Cerebellar cortex (tissue), 1 donor: ENCODE data around the gene TFAP2C.
"Not testable (repeated sequence)": the region's sequence is repeated elsewhere in the genome, so short reads cannot be mapped to it uniquely, and the experiment has no call there.

Experiments used
- DNase-seq: peaks from one replicate; pipeline ENCODE4 v3.0.0-alpha.2; 2015; ENCODE audit warnings: low spot score

The TFAP2C gene

DNA sequence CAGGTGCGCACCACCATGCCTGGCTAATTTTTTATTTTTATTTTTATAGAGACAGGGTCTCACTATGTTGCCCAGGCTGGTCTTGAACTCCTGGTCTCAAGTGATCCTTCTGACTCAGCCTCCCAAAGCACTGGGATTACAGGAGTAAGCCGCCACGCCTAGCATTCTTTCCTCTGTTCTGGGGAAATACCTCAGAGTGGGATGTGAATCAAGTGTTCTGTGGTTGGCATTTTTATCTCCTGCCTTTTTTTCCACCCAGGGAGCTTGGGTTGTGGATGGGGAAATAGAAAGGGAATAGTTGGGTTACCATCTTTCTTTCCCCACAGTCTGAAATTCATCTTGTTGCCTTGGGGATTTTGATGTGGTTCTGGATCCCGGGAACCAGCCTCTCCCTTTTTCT, 24.1 kb downstream of the TFAP2C start:
- DNase-seq: no peak

DNA sequence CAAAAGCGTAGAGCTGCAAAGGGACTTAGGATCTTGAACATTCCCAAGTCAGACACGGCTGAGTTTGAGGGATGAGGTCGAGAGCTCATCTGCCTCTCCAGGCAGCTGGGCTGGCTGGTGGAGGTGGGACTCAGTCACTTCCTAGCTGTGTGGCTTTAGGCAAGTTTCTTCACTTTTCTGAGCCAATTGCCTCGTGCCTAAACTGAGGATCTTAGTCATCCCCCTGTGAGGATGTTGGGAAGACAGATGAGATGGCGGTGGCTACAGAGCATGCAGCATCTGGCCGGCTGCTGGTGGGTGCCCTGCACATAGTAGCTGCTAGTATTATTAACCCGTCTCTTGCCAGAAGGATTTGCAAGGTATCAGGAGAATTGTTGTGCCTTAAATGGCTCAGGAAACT, 27.5 kb downstream of the TFAP2C start:
- DNase-seq: no peak

DNA sequence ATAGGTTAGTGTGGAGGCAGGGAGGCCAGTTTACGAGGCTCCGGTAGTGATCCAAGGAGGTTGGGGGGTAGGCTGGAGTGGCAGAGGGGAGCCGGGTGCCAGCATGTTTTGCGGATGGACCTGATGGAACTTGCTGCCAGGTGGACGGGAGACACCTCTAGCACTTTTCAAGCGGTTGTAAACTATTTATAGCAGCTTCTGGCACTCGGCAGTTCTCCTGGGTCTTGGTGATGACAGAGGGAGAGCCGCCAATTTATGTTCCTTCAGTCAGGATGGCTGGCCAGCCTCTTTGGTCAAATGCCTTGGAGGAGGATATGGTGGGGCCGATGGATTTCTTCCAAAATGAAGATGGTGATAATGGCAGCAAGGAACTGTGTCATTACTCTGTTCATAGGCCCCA, 28.8 kb downstream of the TFAP2C start:
- peak; percentile 2 for DNase-seq

DNA sequence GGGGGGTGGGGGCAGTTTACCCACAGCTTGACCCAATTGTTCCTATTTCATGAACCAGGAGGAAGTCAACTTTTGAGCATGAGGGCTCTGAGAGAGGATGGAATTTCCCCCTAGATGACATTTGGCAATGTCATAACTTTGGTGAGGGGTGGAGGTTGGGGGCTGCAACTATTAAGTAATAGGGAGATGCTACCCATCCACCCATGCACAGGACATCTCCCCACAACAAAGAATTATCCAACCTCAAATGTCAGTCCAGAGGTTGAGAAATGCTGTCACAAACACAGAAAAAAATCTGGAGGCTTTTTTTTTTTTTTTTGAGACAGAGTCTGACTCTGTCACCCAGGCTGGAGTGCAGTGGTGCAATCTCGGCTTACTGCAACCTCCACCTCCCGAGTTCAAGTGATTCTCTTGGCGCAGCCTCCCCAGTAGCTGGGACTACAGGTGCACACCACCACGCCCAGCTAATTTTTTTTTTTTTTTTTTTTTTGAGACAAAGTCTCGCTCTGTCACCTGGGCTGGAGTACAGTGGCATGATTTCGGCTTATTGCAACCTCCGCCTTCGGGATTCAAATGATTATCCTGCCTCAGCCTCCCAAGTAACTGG, 29.3 kb downstream of the TFAP2C start:
- not testable (repeated sequence) for DNase-seq

DNA sequence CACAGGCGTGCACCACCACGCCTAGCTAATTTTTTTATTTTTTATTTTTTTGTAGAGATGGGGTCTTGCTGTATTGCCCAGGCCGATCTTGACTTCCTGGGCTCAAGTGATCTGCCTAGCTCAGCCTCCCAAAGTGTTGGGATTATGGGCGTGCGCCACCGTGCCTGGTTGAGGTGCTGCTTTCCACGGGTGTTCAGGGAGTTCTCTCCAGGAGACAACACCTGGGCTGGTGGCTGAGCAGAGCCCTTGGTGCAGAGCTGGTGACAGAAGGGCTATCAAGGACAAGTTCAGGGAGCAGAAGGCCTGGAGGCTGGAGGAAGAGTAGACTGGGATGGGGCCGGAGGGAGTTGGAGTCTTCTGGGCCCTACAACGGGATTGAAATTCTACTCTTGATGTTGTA, 34.6 kb downstream of the TFAP2C start:
- no peak for DNase-seq

DNA sequence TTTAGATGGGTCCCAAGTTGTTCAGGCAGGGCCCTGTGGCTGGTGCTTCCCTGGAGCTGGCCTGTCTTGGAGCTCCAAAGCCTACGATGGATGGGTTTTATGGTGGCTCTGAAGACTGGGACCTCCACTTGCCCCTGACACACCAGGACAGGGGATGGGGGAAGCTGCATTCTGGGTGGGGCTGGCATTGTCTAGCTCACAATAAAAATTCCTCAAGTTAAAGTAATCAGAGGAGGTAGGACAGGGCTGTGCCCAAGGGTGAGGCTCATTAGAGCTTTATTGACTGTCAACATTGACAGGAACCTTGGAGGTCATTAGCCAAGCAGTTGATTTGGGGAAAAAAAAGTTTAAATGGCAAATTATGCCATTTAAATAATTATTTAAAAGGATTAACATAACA, 35.7 kb downstream of the TFAP2C start:
- DNase-seq: no peak

DNA sequence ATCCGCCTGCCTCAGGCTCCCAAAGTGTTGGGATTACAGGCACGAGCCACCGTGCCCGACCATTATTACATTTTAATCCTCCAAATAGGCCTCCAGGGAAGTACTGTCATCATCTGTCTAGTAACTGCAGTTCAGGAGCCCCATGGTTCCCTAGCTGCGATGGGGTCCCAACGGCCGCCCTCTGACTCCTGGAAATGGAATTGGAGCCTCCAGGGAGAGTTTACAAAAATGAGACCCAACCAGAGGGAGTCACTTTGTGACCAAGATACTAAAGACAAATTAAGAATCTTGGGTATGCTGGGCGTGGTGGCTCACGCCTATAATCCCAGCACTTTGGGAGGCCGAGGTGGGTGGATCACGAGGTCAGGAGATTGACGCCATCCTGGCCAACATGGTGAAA, 36.7 kb downstream of the TFAP2C start:
- no peak for DNase-seq

DNA sequence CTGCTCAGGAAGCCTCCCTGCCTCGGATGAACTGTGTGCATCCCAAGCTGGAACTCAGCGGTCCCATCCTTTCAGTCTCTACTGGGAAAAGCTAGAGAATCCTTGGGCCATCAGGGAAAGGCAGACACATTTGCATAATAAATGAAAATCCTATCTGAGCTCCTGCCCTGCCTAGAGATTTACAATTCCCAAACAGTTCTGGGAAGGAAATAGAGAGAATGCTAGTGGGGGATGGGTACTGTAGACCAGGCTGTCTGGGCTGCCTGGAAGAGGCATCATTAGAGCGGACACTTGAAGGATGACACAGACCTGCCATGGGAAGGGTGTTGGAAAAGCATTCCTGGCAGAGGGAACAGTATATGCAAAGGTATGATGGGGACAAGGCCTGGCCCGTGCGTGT, 44.3 kb downstream of the TFAP2C start:
- DNase-seq: no peak

DNA sequence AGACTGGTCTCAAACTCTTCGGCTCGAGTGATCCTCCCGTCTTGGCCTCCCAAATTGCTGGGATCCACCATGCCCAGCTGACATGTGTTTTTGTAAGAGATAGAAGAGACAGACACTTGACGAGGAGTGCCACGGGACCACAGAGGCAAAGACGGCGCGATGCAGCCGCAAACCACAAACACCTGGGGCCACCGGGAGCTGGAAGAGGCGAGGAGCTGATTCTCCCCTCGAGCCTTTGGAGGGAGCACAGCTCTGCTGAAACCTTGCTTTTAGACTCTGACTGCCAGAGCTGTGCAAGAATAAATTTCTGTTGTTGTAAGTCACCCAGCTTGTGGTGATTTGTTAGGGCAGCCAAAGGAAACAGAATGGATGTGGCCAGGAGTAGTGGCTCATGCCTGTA, 46.9 kb downstream of the TFAP2C start:
- no peak for DNase-seq

DNA sequence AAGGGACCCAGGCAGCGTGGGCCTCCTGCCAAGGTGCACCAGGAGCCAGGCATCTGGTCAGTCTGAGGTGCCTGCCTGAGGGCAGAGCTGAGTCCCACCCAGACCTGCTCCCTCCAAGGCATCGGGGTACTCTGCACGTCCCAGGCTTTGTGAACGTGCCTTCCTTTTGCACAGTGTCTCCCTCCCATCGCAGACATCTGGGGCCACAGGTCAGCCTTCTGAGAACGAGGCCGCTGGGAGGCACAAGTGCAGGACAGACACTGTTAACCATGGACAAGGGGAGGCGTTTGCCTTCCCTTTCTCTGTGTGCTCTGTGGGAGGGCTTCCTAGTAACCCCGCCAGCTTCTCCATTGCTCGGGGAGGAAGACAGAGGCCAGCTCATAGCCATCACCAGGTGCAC, 47.6 kb downstream of the TFAP2C start:
- DNase-seq: no peak

DNA sequence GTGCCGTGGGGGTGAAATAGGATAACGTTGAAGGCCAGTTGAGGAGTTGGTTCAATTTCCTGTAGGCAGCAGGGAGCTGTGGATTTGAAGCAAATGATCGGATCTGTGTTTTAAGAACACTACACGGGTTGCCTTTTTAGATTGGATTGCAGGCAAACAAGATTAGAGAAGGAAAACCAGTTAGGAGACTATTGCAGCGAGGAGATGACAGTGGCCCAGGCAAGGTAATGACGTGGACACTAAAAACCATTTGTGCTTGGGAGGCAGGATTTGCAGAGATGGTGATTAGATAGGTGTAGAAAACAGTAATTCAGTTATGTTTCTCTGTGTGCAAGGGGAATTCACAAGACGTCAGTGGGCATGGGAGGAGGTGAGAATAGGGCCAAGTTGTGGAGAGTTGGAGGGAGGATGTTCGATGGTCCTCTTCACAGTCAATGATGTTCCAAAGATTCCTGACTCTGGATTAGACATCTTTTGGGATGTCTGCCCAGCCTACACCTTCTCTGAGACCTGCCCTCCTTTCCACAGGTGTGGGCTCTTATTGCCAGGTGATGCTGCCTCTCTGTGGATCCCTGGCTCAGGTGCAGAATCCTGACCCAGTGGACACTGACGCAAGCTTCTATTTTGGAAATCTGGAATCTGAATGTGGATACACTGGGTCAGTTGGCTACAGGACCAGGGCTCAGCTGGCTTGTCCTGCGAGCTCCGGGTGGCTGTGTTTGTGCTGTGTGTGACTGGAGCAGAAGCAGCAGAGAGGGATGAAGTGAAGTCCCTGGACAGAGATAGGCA, 54.2 kb downstream of the TFAP2C start:
- no peak for DNase-seq

DNA sequence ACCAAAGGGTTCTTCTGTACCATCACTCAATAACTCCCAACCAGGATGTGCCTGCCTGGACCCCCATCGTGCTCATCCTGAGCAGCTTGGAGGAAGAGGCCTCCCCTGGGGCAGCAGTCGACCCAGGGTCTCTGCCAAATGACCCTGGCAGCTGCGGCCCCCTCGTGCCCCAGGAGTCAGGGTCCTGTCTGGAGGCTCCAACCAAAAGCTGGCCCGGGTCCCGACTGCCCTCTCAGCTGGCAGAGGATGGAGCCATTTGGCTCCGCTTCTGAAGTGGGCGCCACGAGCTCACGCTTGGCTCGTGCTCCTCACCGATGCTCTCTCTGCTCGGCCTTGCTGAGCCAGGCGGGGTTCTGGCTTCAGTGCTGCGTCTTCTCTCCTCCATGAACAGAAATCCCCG, 56.8 kb downstream of the TFAP2C start:
- DNase-seq: no peak

DNA sequence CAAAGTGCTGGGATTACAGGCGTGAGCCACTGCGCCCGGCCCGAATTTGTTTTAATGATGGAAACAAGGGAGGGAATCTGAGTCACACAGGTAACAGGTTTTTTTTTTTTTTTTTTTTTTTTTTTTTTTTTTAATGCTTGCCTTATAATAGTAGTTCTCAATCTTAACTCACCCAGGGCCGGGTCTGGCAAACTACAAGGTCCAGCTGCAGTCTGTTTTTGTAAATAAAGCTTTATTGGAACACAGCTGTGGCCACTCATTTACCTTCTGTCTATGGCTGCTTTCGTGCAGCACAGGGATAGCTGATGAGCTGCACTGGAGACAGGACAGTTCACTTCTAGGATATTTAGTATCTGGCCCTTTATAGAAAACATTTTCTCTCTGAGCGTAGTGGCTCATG, 58.0 kb downstream of the TFAP2C start:
- no peak for DNase-seq

DNA sequence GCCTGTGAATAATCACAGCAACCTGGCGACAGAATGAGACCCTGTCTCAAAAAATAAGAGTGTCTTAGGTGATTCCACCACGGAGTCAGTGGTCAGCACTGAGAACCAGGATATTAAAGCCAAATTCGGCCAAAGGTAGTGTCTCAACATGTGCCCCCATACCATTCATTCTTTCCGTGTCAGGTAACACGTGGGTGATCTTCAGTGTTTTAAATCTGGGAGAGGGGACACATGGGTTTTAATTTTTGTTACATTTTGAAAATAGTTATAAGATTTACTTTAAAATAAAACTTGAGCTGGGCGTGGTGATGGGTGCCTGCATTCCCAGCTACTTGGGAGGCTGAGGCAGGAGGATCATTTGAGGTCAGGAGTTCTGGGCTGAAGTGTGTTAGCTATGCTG, 59.0 kb downstream of the TFAP2C start:
- DNase-seq: no peak
